ENCODE results near the gene TRIM31.

Gene TRIM31

DNA sequence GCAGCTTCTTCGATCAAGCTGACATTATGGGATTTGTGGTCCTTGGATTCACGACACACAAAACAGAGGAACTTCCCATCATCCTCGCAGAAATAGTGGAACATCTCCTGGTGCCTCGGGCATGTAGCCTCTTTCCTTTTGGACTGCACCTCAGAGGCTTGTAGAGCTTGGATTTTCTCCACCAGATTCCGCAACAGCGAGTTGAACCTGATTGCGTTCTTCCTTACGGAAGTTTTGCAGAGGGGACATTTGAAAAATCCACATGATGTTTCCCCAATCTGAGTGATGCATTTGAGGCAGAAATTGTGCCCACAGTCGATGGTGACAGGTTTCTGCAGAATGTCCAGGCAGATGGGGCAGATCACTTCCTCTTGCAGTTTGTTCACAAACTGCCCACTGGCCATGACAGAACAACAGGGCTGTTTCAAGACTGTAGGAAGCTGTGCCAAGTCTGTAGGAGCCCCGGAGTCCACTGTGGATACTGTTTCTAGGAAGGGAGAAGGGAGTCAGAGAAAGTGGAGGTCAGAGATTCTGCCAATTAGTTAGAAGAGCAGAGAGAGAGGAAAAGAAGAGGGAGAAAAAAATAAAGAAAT lies 392 bp downstream of the TRIM31 start:
- no peaks in the 10 kb centered on the region for H3K9me3 ChIP-seq (ENCODE audit: low read depth, low read length)
- H3K36me3 ChIP-seq (ENCODE audit: insufficient read depth, low read length): no peaks in the 10 kb centered on the region
- TF ChIP-seq FOXP2 (optimal IDR thresholded peaks at IDR 0.05; ENCODE audit: control extremely low read depth, extremely low read length, insufficient read depth): no peak
- no peak for TF ChIP-seq EZH2 (IDR thresholded peaks at IDR 0.05)
- TF ChIP-seq POLR2AphosphoS5 (IDR thresholded peaks at IDR 0.05; ENCODE audit: borderline replicate concordance, low read depth, low read length): no peak
- no peak for DNase-seq (ENCODE audit: low read depth, low spot score)
- H3K9ac ChIP-seq (ENCODE audit: insufficient read length): no peak overlapping the region
- H3K27ac ChIP-seq: no peak overlapping the region
- H3K4me3 ChIP-seq: no peak overlapping the region

DNA sequence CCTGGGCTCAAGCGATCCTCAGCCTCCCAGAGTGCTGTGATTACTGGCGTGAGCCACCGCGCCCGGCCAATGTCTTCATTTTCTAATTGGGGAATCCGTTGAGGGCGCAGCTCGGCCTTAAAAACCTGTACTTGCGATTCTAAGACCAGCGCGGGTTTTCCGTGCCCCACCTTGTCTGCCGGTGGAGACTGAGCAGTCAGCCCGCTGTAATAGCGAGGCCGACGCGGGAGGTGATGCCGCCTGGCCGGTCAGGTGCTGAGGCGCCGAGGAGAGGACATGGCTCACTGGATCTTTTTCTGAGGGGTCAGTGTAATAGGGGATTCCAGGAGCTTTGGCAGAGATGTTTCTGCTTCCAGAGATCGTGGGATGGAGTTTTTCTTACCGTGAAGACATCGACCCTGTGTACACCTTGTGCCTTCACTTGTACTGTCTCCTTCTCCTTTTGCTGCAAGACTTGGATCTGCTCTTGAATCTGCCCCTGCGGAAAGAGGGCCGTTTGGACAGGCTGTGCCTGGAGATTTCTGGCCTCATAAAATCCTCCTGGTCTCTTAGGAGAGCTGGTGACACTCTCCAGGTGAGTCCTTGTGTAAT lies 1.5 kb downstream of the TRIM31 start:
- TF ChIP-seq POLR2AphosphoS5 (IDR thresholded peaks at IDR 0.05; ENCODE audit: borderline replicate concordance, low read depth, low read length): no peak
- TF ChIP-seq EZH2 (IDR thresholded peaks at IDR 0.05): no peak
- TF ChIP-seq FOXP2 (optimal IDR thresholded peaks at IDR 0.05; ENCODE audit: control extremely low read depth, extremely low read length, insufficient read depth): no peak
- Histone ChIP-seq H3K9me3 (ENCODE audit: low read depth, low read length) (no peaks in the 10 kb centered on the region), H3K36me3 (ENCODE audit: insufficient read depth, low read length) (no peaks in the 10 kb centered on the region), H3K27ac (no peak overlapping the region), H3K4me3 (no peak overlapping the region), H3K9ac (ENCODE audit: insufficient read length) (no peak overlapping the region)
- no peak for DNase-seq (ENCODE audit: low read depth, low spot score)

DNA sequence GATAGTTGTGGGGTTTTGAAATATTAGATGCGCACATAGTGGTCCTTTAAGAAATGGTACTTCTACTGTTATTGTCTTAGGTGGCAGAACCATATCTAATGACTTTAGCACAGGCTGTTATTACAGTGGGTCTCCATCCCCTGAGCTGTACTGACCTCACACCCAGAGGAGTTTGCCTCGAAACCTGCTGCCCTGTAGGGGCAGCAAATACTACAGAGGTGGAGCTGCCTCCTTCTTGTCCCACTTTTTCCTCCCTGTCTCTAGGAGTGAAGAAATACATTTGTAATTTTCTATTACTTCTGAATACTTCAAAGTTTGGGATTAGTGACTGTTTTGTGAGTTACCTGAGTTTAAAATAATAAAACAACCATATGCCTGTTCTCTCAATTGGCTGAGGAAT lies 8.2 kb downstream of the TRIM31 start:
- TF ChIP-seq EZH2 (IDR thresholded peaks at IDR 0.05) (no peak), FOXP2 (optimal IDR thresholded peaks at IDR 0.05; ENCODE audit: control extremely low read depth, extremely low read length, insufficient read depth) (no peak), POLR2AphosphoS5 (IDR thresholded peaks at IDR 0.05; ENCODE audit: borderline replicate concordance, low read depth, low read length) (no peak)

DNA sequence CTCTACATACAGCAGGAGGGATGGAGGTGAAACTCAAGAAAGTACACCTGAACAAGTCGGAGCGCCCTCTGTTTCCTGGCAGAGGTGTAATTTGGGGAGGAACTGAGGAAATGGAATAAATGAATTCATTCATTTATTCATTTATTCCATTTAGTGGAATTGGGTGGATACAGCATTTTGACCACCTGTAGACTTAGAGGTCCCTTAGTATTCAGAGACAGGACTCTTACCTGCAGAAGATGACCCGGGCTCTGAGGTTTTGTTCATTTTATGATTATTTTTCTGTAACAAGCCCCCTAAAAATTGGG lies 9.1 kb downstream of the TRIM31 start:
- no peak overlapping the region for H3K27ac ChIP-seq
- no peaks in the 10 kb centered on the region for H3K36me3 ChIP-seq (ENCODE audit: insufficient read depth, low read length)
- TF ChIP-seq POLR2AphosphoS5 (IDR thresholded peaks at IDR 0.05; ENCODE audit: borderline replicate concordance, low read depth, low read length): no peak
- no peak for TF ChIP-seq EZH2 (IDR thresholded peaks at IDR 0.05)
- no peak for TF ChIP-seq FOXP2 (optimal IDR thresholded peaks at IDR 0.05; ENCODE audit: control extremely low read depth, extremely low read length, insufficient read depth)
- peak overlapping the region; percentile 77 for H3K4me3 ChIP-seq
- H3K9me3 ChIP-seq (ENCODE audit: low read depth, low read length): no peaks in the 10 kb centered on the region
- DNase-seq (ENCODE audit: low read depth, low spot score): no peak
- no peak overlapping the region for H3K9ac ChIP-seq (ENCODE audit: insufficient read length)

More for the DNA sequence above, 8.2 kb downstream of the TRIM31 start:
- Histone ChIP-seq H3K9me3 (ENCODE audit: low read depth, low read length) (no peaks in the 10 kb centered on the region), H3K27ac (no peak overlapping the region), H3K9ac (ENCODE audit: insufficient read length) (no peak overlapping the region), H3K4me3 (no peak overlapping the region), H3K36me3 (ENCODE audit: insufficient read depth, low read length) (no peaks in the 10 kb centered on the region)
- no peak for DNase-seq (ENCODE audit: low read depth, low spot score)

DNA sequence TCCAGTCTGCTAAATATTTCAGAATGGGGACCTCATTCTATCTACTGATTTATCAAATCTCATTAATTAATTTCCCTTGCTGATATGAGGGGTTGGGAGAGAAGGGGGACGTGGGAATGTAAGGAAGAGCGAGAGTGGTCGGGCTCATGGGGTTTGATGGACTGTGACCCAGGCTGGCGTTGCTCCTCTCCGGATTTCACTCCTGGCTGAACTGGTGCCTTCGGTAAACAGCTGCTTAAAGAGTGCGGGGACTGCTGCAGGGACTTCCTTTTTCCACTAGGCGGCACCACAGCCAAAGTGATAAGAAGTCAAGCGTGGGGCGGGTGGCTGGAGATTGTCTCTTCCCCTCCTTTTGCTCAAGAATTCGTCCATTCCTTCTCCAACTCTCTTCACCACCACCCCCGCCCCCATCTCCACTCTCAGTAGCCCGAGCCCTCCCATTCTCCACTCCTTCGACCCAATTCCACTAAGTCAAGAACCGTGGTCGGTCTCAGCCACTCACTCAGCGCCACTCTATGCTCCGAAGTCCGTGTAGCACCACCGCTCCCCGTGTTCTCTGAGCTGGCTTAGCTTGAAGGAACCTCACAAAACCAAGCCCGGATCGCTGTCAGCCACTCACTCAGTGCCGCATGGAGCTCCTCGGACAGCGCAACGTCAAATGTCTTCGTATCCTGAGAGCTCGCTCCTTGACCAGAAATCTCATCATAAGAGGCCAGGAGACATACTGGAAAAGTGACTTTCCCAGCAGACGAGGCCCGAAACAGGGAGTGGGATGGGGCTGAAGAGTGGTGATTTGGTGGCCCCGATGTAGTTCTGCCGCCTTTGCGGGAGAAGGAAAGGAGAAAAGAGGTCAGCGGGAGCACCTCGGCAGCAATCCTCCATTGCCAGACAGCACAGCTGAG lies 9.7 kb downstream of the TRIM31 start:
- peak; percentile 53 for TF ChIP-seq FOXP2 (optimal IDR thresholded peaks at IDR 0.05; ENCODE audit: control extremely low read depth, extremely low read length, insufficient read depth)
- TF ChIP-seq EZH2 (IDR thresholded peaks at IDR 0.05): no peak
- Histone ChIP-seq H3K27ac (peak overlapping the region; percentile 40; the same call in 1 of the 2 replicates), H3K4me3 (peak overlapping the region; percentile 77), H3K9ac (ENCODE audit: insufficient read length) (peak overlapping the region; percentile 19), H3K9me3 (ENCODE audit: low read depth, low read length) (no peaks in the 10 kb centered on the region), H3K36me3 (ENCODE audit: insufficient read depth, low read length) (no peaks in the 10 kb centered on the region)
- DNase-seq (ENCODE audit: low read depth, low spot score): peak; percentile 73

DNA sequence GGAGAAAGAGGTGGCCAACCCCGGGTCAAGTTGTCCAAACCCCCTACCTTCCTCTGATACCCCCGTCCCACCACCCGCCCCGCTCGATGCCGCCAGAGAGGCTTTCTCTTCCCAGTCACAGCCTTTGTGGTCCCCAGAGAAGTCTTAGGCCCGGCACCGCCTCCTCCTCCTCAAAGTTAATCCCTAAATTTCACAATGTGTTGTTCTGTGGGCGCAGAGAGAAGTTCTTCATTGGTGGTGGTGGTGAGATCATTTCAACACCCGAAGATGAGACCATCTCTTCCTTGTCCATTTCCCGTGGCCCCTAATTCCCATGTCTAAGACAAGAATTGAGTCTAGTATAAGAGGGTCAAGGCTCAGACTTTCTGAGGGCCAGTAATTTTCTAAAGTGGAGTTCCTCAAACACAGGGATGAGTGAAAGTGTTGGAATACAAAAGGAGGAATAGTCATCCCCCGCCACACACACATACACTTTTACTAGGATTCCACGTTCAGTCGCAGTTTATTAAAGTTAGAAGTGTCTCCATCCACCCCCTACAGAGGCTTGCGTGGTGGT lies 10.4 kb downstream of the TRIM31 start:
- Histone ChIP-seq H3K9me3 (ENCODE audit: low read depth, low read length) (no peaks in the 10 kb centered on the region), H3K36me3 (ENCODE audit: insufficient read depth, low read length) (no peaks in the 10 kb centered on the region), H3K27ac (peak overlapping the region; percentile 40; the same call in 1 of the 2 replicates), H3K4me3 (peak overlapping the region; percentile 77), H3K9ac (ENCODE audit: insufficient read length) (peak overlapping the region; percentile 45)
- TF ChIP-seq POLR2AphosphoS5 (IDR thresholded peaks at IDR 0.05; ENCODE audit: borderline replicate concordance, low read depth, low read length) (no peak), EZH2 (IDR thresholded peaks at IDR 0.05) (no peak), FOXP2 (optimal IDR thresholded peaks at IDR 0.05; ENCODE audit: control extremely low read depth, extremely low read length, insufficient read depth) (no peak)
- DNase-seq (ENCODE audit: low read depth, low spot score): no peak

DNA sequence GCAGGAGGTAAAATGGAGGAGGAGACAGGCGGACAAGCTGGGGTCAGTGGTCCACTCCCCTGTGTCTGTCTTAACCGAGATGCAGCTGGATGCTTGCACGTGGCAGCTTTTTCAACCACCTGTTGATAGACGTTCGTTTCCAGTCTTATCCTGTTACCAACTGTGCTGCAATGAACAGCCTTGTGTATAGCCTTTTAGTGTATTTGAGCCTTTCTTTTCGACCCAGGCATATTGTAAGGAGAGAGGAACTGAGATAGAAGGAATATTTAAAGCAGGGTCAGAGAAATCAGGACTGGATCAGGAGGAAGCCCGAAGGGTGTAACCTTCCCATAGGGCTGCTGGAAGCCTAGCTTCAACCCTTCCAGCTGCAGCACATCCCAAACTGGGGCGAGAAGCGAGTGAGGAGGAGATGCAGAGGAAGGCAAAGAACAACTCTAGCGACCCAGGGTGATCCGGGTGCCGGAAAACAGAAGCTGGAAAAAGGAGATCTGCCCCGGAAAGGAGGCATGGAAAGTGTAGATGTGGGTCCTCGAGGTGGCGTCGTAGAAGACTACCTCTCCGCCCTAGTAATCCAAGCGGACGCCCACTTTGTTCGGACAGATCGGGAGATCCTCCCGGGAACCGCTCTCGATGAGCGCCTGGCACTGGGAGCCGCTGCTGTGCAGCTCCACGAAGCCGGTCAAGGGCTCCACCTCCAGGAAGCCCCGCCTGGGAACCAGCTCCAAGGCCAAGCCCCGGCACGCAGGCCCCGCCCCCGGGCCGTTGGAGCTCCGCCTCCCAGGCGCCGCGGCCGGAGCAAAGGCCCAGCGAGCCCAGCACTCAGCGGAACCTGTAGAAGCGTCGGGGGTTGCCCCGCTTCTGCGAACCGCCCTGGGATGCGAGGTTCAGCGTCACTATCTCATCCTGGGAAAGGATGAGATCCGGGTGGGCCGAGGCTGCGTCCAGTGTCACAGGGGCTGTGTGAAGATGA lies 11.2 kb downstream of the TRIM31 start:
- H3K27ac ChIP-seq: no peak overlapping the region
- no peaks in the 10 kb centered on the region for H3K9me3 ChIP-seq (ENCODE audit: low read depth, low read length)
- H3K36me3 ChIP-seq (ENCODE audit: insufficient read depth, low read length): no peaks in the 10 kb centered on the region
- no peak for DNase-seq (ENCODE audit: low read depth, low spot score)
- TF ChIP-seq POLR2AphosphoS5 (IDR thresholded peaks at IDR 0.05; ENCODE audit: borderline replicate concordance, low read depth, low read length) (peak; percentile 70), EZH2 (IDR thresholded peaks at IDR 0.05) (no peak)
- H3K9ac ChIP-seq (ENCODE audit: insufficient read length): peak overlapping the region; percentile 45
- peak overlapping the region; percentile 77 for H3K4me3 ChIP-seq
